Fibroblast of lung (primary cell): Measurements from ENCODE around the gene RMND5A. TPM values are rescaled to one million over a fixed set of nuclear protein-coding genes. Genes with fewer than 3 reads are reported as not detected.

Experiments used
- DNase-seq, 2 donors: peaks; one replicate each; pipeline versions ENCODE4 v3.0.0 to v3.0.0-alpha.2; 2010; ENCODE audit warnings: low read depth in 2 of 2
- H2AFZ ChIP-seq: 2 replicates; pipeline ENCODE4 v1.5.1; 2012; ENCODE audit warnings: low read length, control low read depth, inconsistent platforms
- H3K27ac ChIP-seq: 2 replicates; pipeline ENCODE4 v1.5.1; 2011; ENCODE audit warnings: low read length, control low read depth; ENCODE audit not compliant: insufficient read depth
- H3K27me3 ChIP-seq: 2 replicates; pipeline ENCODE4 v1.5.1; 2011; ENCODE audit warnings: mild to moderate bottlenecking, low read length; ENCODE audit not compliant: control insufficient read depth, insufficient read depth
- H3K36me3 ChIP-seq: 2 replicates; pipeline ENCODE4 v1.5.1; 2011; ENCODE audit warnings: low read length; ENCODE audit not compliant: control insufficient read depth, insufficient read depth
- H3K4me1 ChIP-seq: 2 replicates; pipeline ENCODE4 v1.5.1; 2011; ENCODE audit warnings: low read length; ENCODE audit not compliant: control insufficient read depth, insufficient read depth; ENCODE audit errors: extremely low read depth
- H3K4me2 ChIP-seq: 2 replicates; pipeline ENCODE4 v1.5.1; 2011; ENCODE audit warnings: low read length, control low read depth; ENCODE audit not compliant: insufficient read depth; ENCODE audit errors: extremely low read depth
- H3K4me3 ChIP-seq, 4 experiments: fragments of 200-600 bp in 1 of 4; sonication (generic) in 1 of 4; replicated peaks in 1 of 4; 2 replicates each; pipeline ENCODE4 v1.5.1; 2011 to 2016; ENCODE audit warnings: low read length in 4 of 4, low read depth in 3 of 4, mild to moderate bottlenecking in 3 of 4, control low read depth in 2 of 4, inconsistent platforms in 1 of 4, mixed read lengths in 1 of 4; ENCODE audit not compliant: insufficient read depth in 1 of 4; ENCODE audit errors: control extremely low read depth in 1 of 4
- H3K79me2 ChIP-seq: 2 replicates; pipeline ENCODE4 v1.5.1; 2012; ENCODE audit warnings: mild to moderate bottlenecking, low read length, inconsistent platforms; ENCODE audit not compliant: control insufficient read depth, insufficient read depth
- H3K9ac ChIP-seq: 2 replicates; pipeline ENCODE4 v1.5.1; 2011; ENCODE audit warnings: mild to moderate bottlenecking, low read length, control low read depth; ENCODE audit not compliant: insufficient read depth
- H3K9me3 ChIP-seq: 2 replicates; pipeline ENCODE4 v1.5.1; 2012; ENCODE audit warnings: low read depth, low read length; ENCODE audit not compliant: control insufficient read depth, insufficient read depth
- H4K20me1 ChIP-seq: 2 replicates; pipeline ENCODE4 v1.5.1; 2011; ENCODE audit warnings: low read length; ENCODE audit not compliant: control insufficient read depth, insufficient read depth; ENCODE audit errors: extremely low read depth
- CTCF ChIP-seq, 2 donors: IDR thresholded peaks in 1 of 2; conservative IDR thresholded peaks in 1 of 2; 1 replicate in 1 of 2; 2 replicates in 1 of 2; pipeline ENCODE4 v1.5.1; 2011 to 2012; ENCODE audit warnings: low read length in 2 of 2, control low read depth in 1 of 2, inconsistent platforms in 1 of 2, low read depth in 1 of 2, mild to moderate bottlenecking in 1 of 2
- EZH2 ChIP-seq: IDR thresholded peaks from 2 replicates; pipeline ENCODE4 v1.5.1; 2012; ENCODE audit warnings: low read length, control low read depth, mild to moderate bottlenecking; ENCODE audit errors: missing control alignments
- polyA plus RNA-seq, 2 donors: library from polyadenylated mRNA; depleted of rRNA in 1 of 2; stranded (reverse) in 1 of 2; unstranded in 1 of 2; fragments of >200 nt; gene quantifications; 2 replicates each; pipeline ENCODE4 v1.2.1, GENCODE V29; 2011 to 2012; ENCODE audit warnings: missing spikeins in 1 of 2
- total RNA-seq: library from RNA; depleted of rRNA; stranded (reverse); fragments of >200 nt; gene quantifications from 2 replicates; pipeline ENCODE4 v1.2.1, GENCODE V29; 2014

RMND5A gene
- total and polyA plus RNA-seq, 2 donors (not counting 1 experiment from before 2014, with no cell fraction given), result 7.5 to 17.3 TPM

- no peak overlapping the region for H3K9ac ChIP-seq
- no peaks in the 10 kb centered on the region for H3K79me2 ChIP-seq
- H3K27me3 ChIP-seq, result peaks cover 3% of the 10 kb centered on the region
- no peaks in the 10 kb centered on the region for H4K20me1 ChIP-seq
- H2AFZ ChIP-seq, result no peak overlapping the region
- DNase-seq, result no peak
- H3K36me3 ChIP-seq, result no peaks in the 10 kb centered on the region
- no peak overlapping the region for H3K4me3 ChIP-seq
- TF ChIP-seq EZH2, result no peak
- no peak for TF ChIP-seq CTCF (conservative IDR thresholded peaks at IDR 0.05 in 1 of 2, IDR thresholded peaks at IDR 0.05 in 1 of 2; ENCODE audit: low read depth in 1 of 2, low read length in 2 of 2)
- no peaks in the 10 kb centered on the region for H3K4me1 ChIP-seq
- no peak overlapping the region for H3K4me2 ChIP-seq
- no peaks in the 10 kb centered on the region for H3K9me3 ChIP-seq
- H3K27ac ChIP-seq, result no peak overlapping the region
These were observed 47.1 kb upstream of the RMND5A start for GRCh38 chr2:86673011-86673410.

- Histone ChIP-seq H3K79me2 (no peaks in the 10 kb centered on the region), H3K27me3 (peaks cover 4% of the 10 kb centered on the region), H3K9ac (no peak overlapping the region), H4K20me1 (no peaks in the 10 kb centered on the region), H2AFZ (no peak overlapping the region), H3K4me1 (no peaks in the 10 kb centered on the region), H3K4me2 (no peak overlapping the region), H3K9me3 (no peaks in the 10 kb centered on the region), H3K36me3 (no peaks in the 10 kb centered on the region), H3K27ac (no peak overlapping the region), H3K4me3 (no peak overlapping the region)
- no peak for TF ChIP-seq EZH2
- TF ChIP-seq CTCF (conservative IDR thresholded peaks at IDR 0.05 in 1 of 2, IDR thresholded peaks at IDR 0.05 in 1 of 2; ENCODE audit: low read depth in 1 of 2, low read length in 2 of 2), result no peak
- peak in 1 of 2 donors; percentile 38 for DNase-seq
These were observed 46.0 kb upstream of the RMND5A start for GRCh38 chr2:86673986-86674670.

- Histone ChIP-seq H3K4me2 (no peak overlapping the region), H4K20me1 (no peaks in the 10 kb centered on the region), H3K36me3 (no peaks in the 10 kb centered on the region), H3K27me3 (peaks cover 4% of the 10 kb centered on the region), H3K9ac (no peak overlapping the region), H3K9me3 (no peaks in the 10 kb centered on the region), H3K79me2 (no peaks in the 10 kb centered on the region), H3K27ac (no peak overlapping the region), H3K4me3 (no peak overlapping the region), H3K4me1 (no peaks in the 10 kb centered on the region), H2AFZ (no peak overlapping the region)
- DNase-seq, result no peak
- TF ChIP-seq EZH2 (no peak), CTCF (conservative IDR thresholded peaks at IDR 0.05 in 1 of 2, IDR thresholded peaks at IDR 0.05 in 1 of 2; ENCODE audit: low read depth in 1 of 2, low read length in 2 of 2) (no peak)
These were observed 45.0 kb upstream of the RMND5A start for GRCh38 chr2:86675104-86675503.
